ENCODE measurements around the gene METTL21A.

The METTL21A gene

GRCh38 chr2:207621501-207622039, 3.6 kb downstream of the METTL21A start:
- DNase-seq: no peak

DNA sequence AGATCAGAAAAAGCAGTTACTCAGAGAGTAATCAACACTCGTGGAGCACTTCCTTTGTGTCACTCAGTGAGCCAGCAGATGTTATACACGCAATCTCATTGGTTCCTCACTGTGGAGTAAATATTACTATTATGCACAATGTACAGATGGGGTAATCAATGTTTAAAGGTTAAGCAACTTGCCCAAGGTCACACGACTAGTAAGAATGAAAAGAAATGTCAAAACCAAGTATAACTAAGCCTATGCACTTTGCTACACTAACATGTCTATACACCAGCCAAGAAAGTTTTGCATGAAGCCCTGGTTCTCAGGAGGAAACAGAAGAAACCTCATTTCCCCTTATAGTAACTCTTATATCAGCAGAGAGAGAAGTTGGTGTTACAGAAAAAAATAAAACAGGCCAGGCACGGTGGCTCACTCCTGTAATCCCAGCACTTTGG, 5.4 kb downstream of the METTL21A start:
- no peak for DNase-seq

DNA sequence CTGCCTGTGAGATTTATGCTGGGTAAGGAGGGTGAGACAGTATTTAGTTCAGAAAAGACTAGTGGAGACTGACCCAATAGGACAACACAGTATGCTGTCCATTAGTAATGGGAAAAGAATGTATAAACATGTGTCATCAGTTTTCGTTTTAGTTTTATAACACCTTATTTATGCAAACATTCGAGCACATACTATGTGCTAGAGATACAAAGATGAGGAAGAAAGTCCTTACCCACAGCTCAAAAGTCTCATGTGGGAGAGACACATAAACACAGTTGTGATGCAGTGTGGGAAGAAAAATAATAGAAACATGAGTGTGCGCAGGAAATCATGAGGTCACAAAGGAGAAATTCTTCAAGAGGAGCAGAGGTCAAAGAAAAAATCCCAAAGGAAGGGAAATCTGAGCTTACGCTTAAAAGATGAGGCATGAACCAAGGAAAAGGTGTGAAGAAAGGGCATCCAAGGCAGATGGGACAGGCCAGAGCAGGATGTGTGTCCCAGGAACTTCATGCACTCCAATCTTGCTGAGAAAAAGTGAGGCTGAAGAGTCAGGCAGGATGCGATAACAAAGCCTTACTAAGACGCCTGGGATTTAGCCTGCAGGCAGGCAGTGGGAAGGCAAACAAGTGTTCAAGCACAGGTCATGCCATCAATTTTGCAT, 8.1 kb downstream of the METTL21A start:
- DNase-seq: peak; percentile 77

- DNase-seq: peak; percentile 21
Measured at GRCh38 chr2:207616185-207616584, 9.0 kb downstream of the METTL21A start.

GRCh38 chr2:207614824-207615223, 10.4 kb downstream of the METTL21A start:
- no peak for DNase-seq

DNA sequence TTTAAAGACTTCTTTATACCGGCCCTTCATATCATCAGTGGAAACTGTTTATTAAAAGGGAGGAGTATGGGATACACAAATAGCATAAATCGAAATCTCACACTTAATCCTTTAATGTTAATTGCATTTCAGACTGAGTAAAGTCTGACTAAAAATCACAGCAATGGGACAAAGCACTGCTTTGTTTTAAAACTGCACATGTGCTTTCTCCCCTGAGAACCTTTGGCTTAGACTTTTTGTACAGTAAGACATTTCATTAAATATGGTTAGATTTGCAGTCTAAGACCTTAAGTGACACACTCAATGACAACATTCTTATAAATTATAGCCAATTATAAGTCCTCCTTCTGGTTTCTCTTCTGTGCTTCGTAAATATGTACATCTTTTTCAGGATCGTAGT, 12.5 kb downstream of the METTL21A start:
- no peak for DNase-seq

DNA sequence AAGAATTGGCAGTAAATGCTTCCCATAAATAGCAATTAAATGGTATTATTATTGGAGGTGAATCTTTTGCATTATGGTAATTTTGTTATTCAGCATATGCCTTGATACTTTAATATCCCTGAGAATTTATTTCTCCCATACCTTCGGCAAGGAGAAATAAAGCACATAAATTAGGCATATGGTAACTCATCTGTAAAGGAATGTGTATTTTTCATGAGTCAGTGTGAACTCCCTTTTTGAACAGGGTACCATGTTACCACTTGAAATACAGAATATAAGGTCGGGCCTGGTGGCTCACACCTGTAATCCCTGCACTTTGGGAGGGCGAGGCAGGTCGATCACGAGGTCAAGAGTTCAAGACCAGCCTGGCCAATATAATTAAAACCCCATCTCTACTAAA, 18.4 kb downstream of the METTL21A start:
- no peak for DNase-seq

DNA sequence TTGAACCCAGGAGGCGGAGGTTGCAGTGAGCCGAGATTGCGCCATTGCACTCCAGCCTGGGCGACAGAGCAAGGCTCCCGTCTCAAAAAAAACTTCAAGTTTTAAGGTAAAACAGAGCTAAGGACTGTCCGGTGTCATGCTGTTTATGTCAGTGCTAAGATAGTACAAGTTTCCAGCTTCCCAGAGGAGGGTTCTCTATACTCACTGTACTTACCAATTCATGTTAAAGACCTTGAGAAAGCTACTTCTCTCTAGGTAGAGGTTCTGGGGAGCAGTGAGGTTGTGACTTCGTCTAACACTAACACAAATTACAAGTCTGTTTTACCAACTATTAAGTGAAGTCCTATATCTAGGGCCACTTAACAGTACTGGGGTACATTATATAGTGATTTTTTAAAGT, 18.8 kb downstream of the METTL21A start:
- DNase-seq: no peak

DNA sequence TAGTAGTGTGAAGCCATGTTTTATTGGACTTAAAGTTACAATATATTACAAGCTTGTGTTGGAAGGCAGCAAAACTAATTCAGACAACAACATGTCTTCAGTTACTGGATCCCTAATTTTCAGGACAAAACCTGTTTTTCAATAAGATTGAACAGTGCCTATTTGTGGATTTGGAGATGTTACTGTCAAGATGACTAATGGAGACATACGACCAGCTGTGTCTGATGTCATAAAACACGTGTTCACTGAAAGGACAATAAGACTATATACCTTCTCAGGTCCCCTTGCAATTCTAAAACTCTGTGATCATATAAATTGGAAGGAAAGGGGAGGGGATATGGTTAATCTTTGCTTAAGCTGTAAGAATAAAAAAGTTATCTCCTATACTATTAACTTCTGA, 21.7 kb downstream of the METTL21A start:
- DNase-seq: no peak

GRCh38 chr2:207601774-207602173, 23.4 kb downstream of the METTL21A start:
- DNase-seq: peak; percentile 31

DNA sequence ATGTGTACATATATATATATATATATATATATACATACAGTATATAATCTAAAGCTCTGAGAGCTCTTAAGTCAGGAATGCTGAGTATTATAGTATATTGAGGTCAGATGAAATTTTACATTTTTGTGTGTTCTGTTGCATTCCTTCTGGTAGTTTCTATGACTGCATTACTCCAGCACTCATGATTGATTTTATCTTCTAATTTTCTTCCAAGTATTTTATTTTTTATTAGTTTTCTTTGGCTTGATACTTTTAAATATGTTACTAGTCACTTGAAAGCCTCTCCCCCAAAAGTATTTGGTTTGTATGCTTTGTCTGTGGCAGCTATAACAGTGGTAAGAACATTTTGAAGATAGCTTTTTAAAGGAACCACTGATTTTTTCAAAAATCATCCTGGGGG, 25.0 kb downstream of the METTL21A start:
- DNase-seq: peak; percentile 76

GRCh38 chr2:207599636-207600035, 25.6 kb downstream of the METTL21A start:
- DNase-seq: peak; percentile 45

DNA sequence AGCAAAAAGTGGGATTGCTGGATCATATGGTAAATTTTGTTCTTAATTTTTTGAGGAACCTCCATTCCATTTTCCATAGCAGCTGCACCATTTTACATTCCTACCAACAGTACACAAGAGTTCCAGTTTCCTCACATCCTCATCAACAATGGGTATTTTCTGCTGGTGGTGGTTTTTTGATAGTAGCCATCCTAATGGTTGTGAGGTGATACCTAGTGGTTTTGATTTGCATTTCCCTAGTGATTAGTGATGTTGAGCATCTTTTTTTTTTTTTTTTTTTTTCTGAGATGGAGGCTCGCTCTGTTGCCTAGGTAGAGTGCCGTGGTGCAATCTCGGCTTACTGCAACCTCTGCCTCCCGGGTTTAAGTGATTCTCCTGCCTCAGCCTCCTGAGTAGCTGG, 30.5 kb downstream of the METTL21A start:
- no peak for DNase-seq

DNA sequence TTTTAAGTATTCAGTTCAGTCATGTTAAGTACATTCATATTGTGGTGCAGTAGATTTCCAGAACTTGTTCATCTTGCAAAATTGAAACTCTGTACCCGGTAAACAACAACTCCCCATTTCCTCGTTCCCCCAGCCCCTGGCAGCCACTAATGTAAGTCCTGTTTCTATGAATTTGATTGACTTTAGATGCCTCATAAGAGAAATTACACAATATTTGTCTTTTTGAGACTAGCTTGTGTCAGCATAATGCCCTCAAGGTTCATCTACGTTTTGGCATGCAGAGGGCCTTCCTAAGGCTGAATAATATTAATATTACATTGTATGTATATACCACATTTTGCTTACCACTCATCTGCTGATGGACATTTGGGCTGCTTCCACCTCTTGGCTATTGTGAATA, 30.9 kb downstream of the METTL21A start:
- DNase-seq: no peak

- no peak for DNase-seq
Measured at GRCh38 chr2:207593277-207593676, 31.9 kb downstream of the METTL21A start.

DNA sequence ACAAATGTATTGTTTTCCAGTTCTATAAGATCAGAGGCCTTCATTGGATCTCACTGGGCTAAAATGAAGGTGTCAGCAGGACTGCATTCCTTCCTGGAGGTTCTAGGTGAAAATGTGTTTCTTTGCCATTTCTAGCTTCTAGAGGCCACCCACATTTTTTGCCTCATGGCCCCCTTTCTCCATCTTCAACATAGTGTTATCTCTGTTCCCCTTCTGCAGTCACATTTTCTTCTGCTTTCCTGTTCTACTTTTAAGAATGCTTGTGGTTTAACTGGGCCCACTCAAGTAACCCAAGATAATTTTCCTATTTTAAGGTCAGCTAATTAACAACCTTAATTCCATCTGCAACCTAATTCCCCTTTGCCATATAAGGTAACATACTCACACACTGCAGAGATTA, 36.1 kb downstream of the METTL21A start:
- no peak for DNase-seq

GRCh38 chr2:207587305-207587704, 37.9 kb downstream of the METTL21A start:
- DNase-seq: no peak

GRCh38 chr2:207584952-207585351, 40.2 kb downstream of the METTL21A start:
- no peak for DNase-seq

DNA sequence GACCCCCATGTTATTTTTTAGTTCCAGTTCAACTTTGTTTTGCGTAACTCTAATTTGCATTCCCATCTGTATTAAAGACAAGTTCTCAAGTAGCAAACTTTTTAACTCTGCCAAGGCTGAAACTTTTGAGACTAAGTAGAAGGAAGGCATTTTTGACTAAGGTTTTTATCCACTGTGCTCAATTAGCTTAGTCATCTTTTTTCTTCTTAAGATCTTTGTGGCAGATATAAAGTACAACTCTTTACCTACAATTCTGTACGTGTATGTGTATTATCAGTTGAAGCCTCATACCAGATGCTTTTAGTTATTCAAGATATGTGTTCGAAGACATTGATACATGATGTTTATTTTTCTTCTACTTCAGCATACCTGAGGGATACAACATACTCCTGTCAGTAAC, 53.8 kb downstream of the METTL21A start:
- DNase-seq: no peak

- DNase-seq: no peak
Measured at GRCh38 chr2:207567671-207568070, 57.5 kb downstream of the METTL21A start.

- DNase-seq: no peak
Measured at GRCh38 chr2:207565736-207566500, 59.3 kb downstream of the METTL21A start.

All from fibroblast of skin of abdomen (primary cell).